ENCODE data around the gene CXorf38. TPM values are rescaled to one million over a fixed set of nuclear protein-coding genes. Genes with fewer than 3 reads are reported as not detected.

Gene CXorf38
- total and polyA plus RNA-seq, 5 donors from 2014 or later, result 26.0 to 36.9 (median 35.1) TPM

- Histone ChIP-seq H3K27me3 (ENCODE audit: control insufficient read depth, insufficient read depth, low read length) (no peaks in the 10 kb centered on the region), H3K4me3 (ENCODE audit: low read depth, low read length) (no peak overlapping the region), H3K36me3 (ENCODE audit: control insufficient read depth, insufficient read depth, low read length) (peaks cover 73% of the 10 kb centered on the region), H3K9me3 (ENCODE audit: control insufficient read depth in 2 of 2, low read length in 2 of 2) (no peaks in the 10 kb centered on the region), H3K4me1 (ENCODE audit: control insufficient read depth, insufficient read depth, low read length, poor library complexity, severe bottlenecking) (no peaks in the 10 kb centered on the region), H3K27ac (ENCODE audit: insufficient read depth, low read length, poor library complexity, severe bottlenecking) (no peak overlapping the region)
- H3K36me3 Mint-ChIP-seq, result peaks cover 61% of the 10 kb centered on the region
- H3K4me3 Mint-ChIP-seq, result no peak overlapping the region
- peak overlapping the region in 1 of 3 donors; percentile 4 for H3K27ac Mint-ChIP-seq
- no peaks in the 10 kb centered on the region for H3K27me3 Mint-ChIP-seq
- no peaks in the 10 kb centered on the region for H3K4me1 Mint-ChIP-seq
- ATAC-seq (ENCODE audit: low read depth in 2 of 2), result no peak
- no peaks in the 10 kb centered on the region for H3K9me3 Mint-ChIP-seq
- DNase-seq, result no peak
These were observed 23.8 kb upstream of the CXorf38 start for GRCh38 chrX:40671126-40671525.

- Mint-ChIP-seq H3K27ac (no peak overlapping the region), H3K36me3 (peaks cover 64% of the 10 kb centered on the region), H3K27me3 (no peaks in the 10 kb centered on the region), H3K4me1 (peaks cover 0 to 7% (median 0%) of the 10 kb centered on the region in 4 donors), H3K9me3 (no peaks in the 10 kb centered on the region), H3K4me3 (no peak overlapping the region)
- no peak for ATAC-seq (ENCODE audit: low read depth in 2 of 2)
- Histone ChIP-seq H3K9me3 (ENCODE audit: control insufficient read depth in 2 of 2, low read length in 2 of 2) (no peaks in the 10 kb centered on the region), H3K27ac (ENCODE audit: insufficient read depth, low read length, poor library complexity, severe bottlenecking) (no peak overlapping the region), H3K27me3 (ENCODE audit: control insufficient read depth, insufficient read depth, low read length) (no peaks in the 10 kb centered on the region), H3K4me3 (ENCODE audit: low read depth, low read length) (no peak overlapping the region), H3K4me1 (ENCODE audit: control insufficient read depth, insufficient read depth, low read length, poor library complexity, severe bottlenecking) (no peaks in the 10 kb centered on the region), H3K36me3 (ENCODE audit: control insufficient read depth, insufficient read depth, low read length) (peaks cover 60% of the 10 kb centered on the region)
- no peak for DNase-seq
These were observed 16.7 kb upstream of the CXorf38 start for GRCh38 chrX:40663880-40664630.

GRCh38 chrX:40663078-40663740 lies 15.8 kb upstream of the CXorf38 start:
- ATAC-seq (ENCODE audit: low read depth in 2 of 2) (no peak), DNase-seq (no peak)
- Histone ChIP-seq H3K9me3 (ENCODE audit: control insufficient read depth in 2 of 2, low read length in 2 of 2) (no peaks in the 10 kb centered on the region), H3K4me3 (ENCODE audit: low read depth, low read length) (no peak overlapping the region), H3K27ac (ENCODE audit: insufficient read depth, low read length, poor library complexity, severe bottlenecking) (no peak overlapping the region), H3K27me3 (ENCODE audit: control insufficient read depth, insufficient read depth, low read length) (no peaks in the 10 kb centered on the region), H3K36me3 (ENCODE audit: control insufficient read depth, insufficient read depth, low read length) (peaks cover 54% of the 10 kb centered on the region), H3K4me1 (ENCODE audit: control insufficient read depth, insufficient read depth, low read length, poor library complexity, severe bottlenecking) (no peaks in the 10 kb centered on the region)
- Mint-ChIP-seq H3K9me3 (no peaks in the 10 kb centered on the region), H3K4me1 (peaks cover 0 to 7% (median 0%) of the 10 kb centered on the region in 4 donors), H3K4me3 (no peak overlapping the region), H3K27ac (peak overlapping the region in 2 of 3 donors; percentile 17 to 82), H3K36me3 (peaks cover 57% of the 10 kb centered on the region), H3K27me3 (no peaks in the 10 kb centered on the region)

GRCh38 chrX:40661489-40661888 lies 14.1 kb upstream of the CXorf38 start:
- no peak overlapping the region for H3K4me3 ChIP-seq (ENCODE audit: low read depth, low read length)
- no peaks in the 10 kb centered on the region for H3K27me3 Mint-ChIP-seq
- H3K9me3 ChIP-seq (ENCODE audit: control insufficient read depth in 2 of 2, low read length in 2 of 2), result no peaks in the 10 kb centered on the region
- H3K9me3 Mint-ChIP-seq, result no peaks in the 10 kb centered on the region
- no peak overlapping the region for H3K27ac ChIP-seq (ENCODE audit: insufficient read depth, low read length, poor library complexity, severe bottlenecking)
- H3K36me3 ChIP-seq (ENCODE audit: control insufficient read depth, insufficient read depth, low read length), result peaks cover 46% of the 10 kb centered on the region
- peaks cover 43% of the 10 kb centered on the region for H3K36me3 Mint-ChIP-seq
- ATAC-seq (ENCODE audit: low read depth in 2 of 2) (no peak), DNase-seq (no peak)
- no peak overlapping the region for H3K27ac Mint-ChIP-seq
- no peaks in the 10 kb centered on the region for H3K4me1 ChIP-seq (ENCODE audit: control insufficient read depth, insufficient read depth, low read length, poor library complexity, severe bottlenecking)
- H3K4me1 Mint-ChIP-seq, result peaks cover 0 to 7% (median 0%) of the 10 kb centered on the region in 4 donors
- no peaks in the 10 kb centered on the region for H3K27me3 ChIP-seq (ENCODE audit: control insufficient read depth, insufficient read depth, low read length)
- H3K4me3 Mint-ChIP-seq, result no peak overlapping the region

DNA sequence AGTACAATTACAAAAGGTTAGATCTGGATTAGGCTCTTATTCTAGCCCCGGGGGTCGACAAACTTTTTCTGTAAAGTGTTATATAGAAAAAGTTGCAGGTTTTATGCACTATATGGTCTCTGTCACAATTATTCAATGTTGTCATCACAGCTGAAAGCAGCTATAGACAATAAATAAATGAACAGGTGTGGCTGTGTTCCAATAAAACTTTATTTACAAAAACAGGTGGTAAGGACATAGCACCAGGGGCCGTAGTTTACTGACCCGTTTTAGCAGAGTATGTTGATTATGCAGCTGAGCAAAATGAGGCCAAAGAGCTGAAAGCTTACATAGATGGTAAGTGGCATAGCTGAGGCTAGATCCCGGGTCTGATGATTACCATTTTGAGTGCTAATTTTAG lies 13.0 kb upstream of the CXorf38 start:
- Mint-ChIP-seq H3K4me3 (no peak overlapping the region), H3K9me3 (no peaks in the 10 kb centered on the region), H3K27me3 (no peaks in the 10 kb centered on the region), H3K4me1 (peaks cover 0 to 7% (median 0%) of the 10 kb centered on the region in 4 donors), H3K36me3 (peaks cover 41% of the 10 kb centered on the region), H3K27ac (no peak overlapping the region)
- ATAC-seq (ENCODE audit: low read depth in 2 of 2), result no peak
- Histone ChIP-seq H3K27me3 (ENCODE audit: control insufficient read depth, insufficient read depth, low read length) (no peaks in the 10 kb centered on the region), H3K36me3 (ENCODE audit: control insufficient read depth, insufficient read depth, low read length) (peaks cover 41% of the 10 kb centered on the region), H3K27ac (ENCODE audit: insufficient read depth, low read length, poor library complexity, severe bottlenecking) (no peak overlapping the region), H3K9me3 (ENCODE audit: control insufficient read depth in 2 of 2, low read length in 2 of 2) (no peaks in the 10 kb centered on the region), H3K4me1 (ENCODE audit: control insufficient read depth, insufficient read depth, low read length, poor library complexity, severe bottlenecking) (no peaks in the 10 kb centered on the region), H3K4me3 (ENCODE audit: low read depth, low read length) (no peak overlapping the region)
- DNase-seq, result no peak

DNA sequence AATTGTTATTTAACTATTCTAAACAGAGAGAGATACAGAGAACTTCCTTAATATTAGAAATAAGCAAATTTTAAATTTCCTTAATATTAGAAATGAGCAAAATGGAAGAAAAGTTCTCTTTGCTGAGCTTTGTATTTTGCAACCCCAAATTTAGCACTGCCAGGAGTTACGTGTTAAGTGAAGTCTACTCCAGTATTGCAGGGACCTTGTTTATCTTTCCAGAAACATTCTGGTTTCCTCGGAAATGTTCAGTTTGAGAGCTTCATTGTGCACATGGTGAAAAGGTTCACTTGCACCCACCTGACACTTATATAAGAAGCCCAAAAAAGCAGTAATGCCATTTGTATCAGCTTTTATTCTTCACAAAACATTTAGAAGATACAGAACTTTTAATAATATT lies 6.2 kb upstream of the CXorf38 start:
- Mint-ChIP-seq H3K9me3 (no peaks in the 10 kb centered on the region), H3K36me3 (peaks cover 21% of the 10 kb centered on the region), H3K27me3 (no peaks in the 10 kb centered on the region), H3K27ac (no peak overlapping the region), H3K4me3 (no peak overlapping the region), H3K4me1 (peaks cover 2 to 7% (median 4%) of the 10 kb centered on the region in 4 donors)
- H3K36me3 ChIP-seq (ENCODE audit: control insufficient read depth, insufficient read depth, low read length), result peaks cover 27% of the 10 kb centered on the region
- ATAC-seq (ENCODE audit: low read depth in 2 of 2) (no peak), DNase-seq (no peak)
- no peaks in the 10 kb centered on the region for H3K9me3 ChIP-seq (ENCODE audit: control insufficient read depth in 2 of 2, low read length in 2 of 2)
- H3K4me3 ChIP-seq (ENCODE audit: low read depth, low read length), result no peak overlapping the region
- H3K4me1 ChIP-seq (ENCODE audit: control insufficient read depth, insufficient read depth, low read length, poor library complexity, severe bottlenecking), result no peaks in the 10 kb centered on the region
- H3K27me3 ChIP-seq (ENCODE audit: control insufficient read depth, insufficient read depth, low read length), result no peaks in the 10 kb centered on the region
- no peak overlapping the region for H3K27ac ChIP-seq (ENCODE audit: insufficient read depth, low read length, poor library complexity, severe bottlenecking)

DNA sequence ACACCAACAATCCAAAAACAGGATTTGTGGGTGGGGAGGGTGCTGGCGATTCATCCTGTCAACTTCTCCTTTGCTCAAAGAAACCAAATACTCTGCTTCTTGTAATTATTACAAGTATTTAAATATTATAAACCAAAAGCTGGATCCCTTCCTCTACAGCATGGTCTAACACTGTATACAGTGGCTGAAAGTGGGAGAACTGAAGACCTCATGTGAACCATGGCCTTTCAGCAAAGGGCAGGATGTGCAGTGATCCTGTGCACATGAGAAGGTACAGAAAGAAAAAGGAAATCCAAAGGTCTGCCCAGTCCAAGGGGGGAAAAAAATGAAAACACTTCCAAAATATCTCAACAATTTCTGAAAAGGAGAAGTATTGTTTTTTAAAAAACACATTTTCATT lies 5.3 kb upstream of the CXorf38 start:
- H3K4me3 ChIP-seq (ENCODE audit: low read depth, low read length), result no peak overlapping the region
- no peaks in the 10 kb centered on the region for H3K27me3 Mint-ChIP-seq
- H3K36me3 Mint-ChIP-seq, result peaks cover 21% of the 10 kb centered on the region
- H3K9me3 Mint-ChIP-seq, result no peaks in the 10 kb centered on the region
- peaks cover 27% of the 10 kb centered on the region for H3K36me3 ChIP-seq (ENCODE audit: control insufficient read depth, insufficient read depth, low read length)
- peak overlapping the region in 1 of 3 donors; percentile 83 for H3K27ac Mint-ChIP-seq
- no peak for DNase-seq
- H3K4me1 ChIP-seq (ENCODE audit: control insufficient read depth, insufficient read depth, low read length, poor library complexity, severe bottlenecking), result peaks cover 5% of the 10 kb centered on the region
- no peak for ATAC-seq (ENCODE audit: low read depth in 2 of 2)
- H3K27ac ChIP-seq (ENCODE audit: insufficient read depth, low read length, poor library complexity, severe bottlenecking), result peak overlapping the region; percentile 33
- peaks cover 2 to 7% (median 6%) of the 10 kb centered on the region in 4 donors for H3K4me1 Mint-ChIP-seq
- H3K27me3 ChIP-seq (ENCODE audit: control insufficient read depth, insufficient read depth, low read length), result no peaks in the 10 kb centered on the region
- H3K9me3 ChIP-seq (ENCODE audit: control insufficient read depth in 2 of 2, low read length in 2 of 2), result no peaks in the 10 kb centered on the region
- H3K4me3 Mint-ChIP-seq, result no peak overlapping the region
